GM23338 (cell line): ENCODE results near the gene HDHD5. TPM values are rescaled to one million over a fixed set of nuclear protein-coding genes. Genes with fewer than 3 reads are reported as not detected.

Experiments
- EZH2 ChIP-seq: fragments of 200-600 bp; sonication (generic); IDR thresholded peaks from one replicate; pipeline ENCODE4 v1.8.0; 2017; ENCODE audit warnings: antibody characterized with exemption, mild to moderate bottlenecking, low read depth; ENCODE audit not compliant: unreplicated experiment
- EZH2phosphoT487 ChIP-seq: fragments of 200-600 bp; sonication (generic); IDR thresholded peaks from one replicate; pipeline ENCODE4 v1.8.1; 2018; ENCODE audit warnings: antibody characterized with exemption; ENCODE audit not compliant: unreplicated experiment
- POLR2AphosphoS5 ChIP-seq: IDR thresholded peaks from 2 replicates; pipeline ENCODE4 v1.6.1; 2016; ENCODE audit warnings: antibody characterized with exemption, low read depth
- STAT1 ChIP-seq: IDR thresholded peaks from one replicate; pipeline ENCODE4 v1.6.1; 2016; ENCODE audit warnings: antibody characterized with exemption; ENCODE audit not compliant: unreplicated experiment
- ZNF331 ChIP-seq: fragments of 250-450 bp; sonication (Bioruptor Pico); IDR thresholded peaks from 2 replicates; pipeline ENCODE4 v1.5.0; 2020; ENCODE audit warnings: low read depth, mild to moderate bottlenecking, moderate library complexity
- polyA plus RNA-seq: library from polyadenylated mRNA; unstranded; fragments of >200 nt; fragmentation: Nextera tagmentation; extraction: Ambion mirVana; gene quantifications from 2 replicates; pipeline ENCODE4 v1.2.1, GENCODE V29; 2016
- total RNA-seq: library from RNA; depleted of rRNA; stranded (reverse); fragments of >200 nt; shearing (Covaris generic); gene quantifications from 2 replicates; pipeline ENCODE4 v1.2.3, GENCODE V29; 2014
- TF ChIP-seq, protein P1 (sequence below): fragments of 250-450 bp; sonication (Bioruptor Pico); IDR thresholded peaks from 2 replicates; pipeline ENCODE4 v1.5.0; 2020; ENCODE audit warnings: mild to moderate bottlenecking, moderate library complexity
- TF ChIP-seq, protein P2 (sequence below): IDR thresholded peaks from one replicate; pipeline ENCODE4 v1.6.1; 2018; ENCODE audit warnings: antibody characterized with exemption; ENCODE audit not compliant: unreplicated experiment
- TF ChIP-seq, protein P3 (sequence below): IDR thresholded peaks from 2 replicates; pipeline ENCODE4 v1.6.1; 2016; ENCODE audit warnings: antibody characterized with exemption

The HDHD5 gene
- total and polyA plus RNA-seq, 2 experiments from 2014 or later, result 70.0 to 116 TPM

DNA sequence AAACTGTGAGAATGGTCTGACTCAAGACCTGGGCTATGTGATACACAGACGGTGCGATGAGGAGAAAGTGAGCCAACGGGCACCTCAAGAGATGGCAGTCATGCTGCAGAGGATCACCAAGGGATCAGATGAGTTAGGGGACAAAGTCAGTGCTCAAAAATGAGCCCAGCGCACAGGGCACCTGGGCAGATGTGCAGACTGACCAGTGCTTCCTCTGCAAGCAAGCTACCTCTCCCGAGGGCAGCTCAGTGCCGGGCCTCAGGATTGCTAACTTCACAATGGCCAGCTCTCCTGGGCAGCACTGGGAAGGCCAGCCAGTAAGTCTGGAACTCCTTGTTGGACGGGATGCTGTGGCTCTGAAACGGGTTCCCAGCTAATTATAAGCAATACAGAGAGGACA lies 15.3 kb downstream of the HDHD5 start (continued):
- TF ChIP-seq, protein P1, sequence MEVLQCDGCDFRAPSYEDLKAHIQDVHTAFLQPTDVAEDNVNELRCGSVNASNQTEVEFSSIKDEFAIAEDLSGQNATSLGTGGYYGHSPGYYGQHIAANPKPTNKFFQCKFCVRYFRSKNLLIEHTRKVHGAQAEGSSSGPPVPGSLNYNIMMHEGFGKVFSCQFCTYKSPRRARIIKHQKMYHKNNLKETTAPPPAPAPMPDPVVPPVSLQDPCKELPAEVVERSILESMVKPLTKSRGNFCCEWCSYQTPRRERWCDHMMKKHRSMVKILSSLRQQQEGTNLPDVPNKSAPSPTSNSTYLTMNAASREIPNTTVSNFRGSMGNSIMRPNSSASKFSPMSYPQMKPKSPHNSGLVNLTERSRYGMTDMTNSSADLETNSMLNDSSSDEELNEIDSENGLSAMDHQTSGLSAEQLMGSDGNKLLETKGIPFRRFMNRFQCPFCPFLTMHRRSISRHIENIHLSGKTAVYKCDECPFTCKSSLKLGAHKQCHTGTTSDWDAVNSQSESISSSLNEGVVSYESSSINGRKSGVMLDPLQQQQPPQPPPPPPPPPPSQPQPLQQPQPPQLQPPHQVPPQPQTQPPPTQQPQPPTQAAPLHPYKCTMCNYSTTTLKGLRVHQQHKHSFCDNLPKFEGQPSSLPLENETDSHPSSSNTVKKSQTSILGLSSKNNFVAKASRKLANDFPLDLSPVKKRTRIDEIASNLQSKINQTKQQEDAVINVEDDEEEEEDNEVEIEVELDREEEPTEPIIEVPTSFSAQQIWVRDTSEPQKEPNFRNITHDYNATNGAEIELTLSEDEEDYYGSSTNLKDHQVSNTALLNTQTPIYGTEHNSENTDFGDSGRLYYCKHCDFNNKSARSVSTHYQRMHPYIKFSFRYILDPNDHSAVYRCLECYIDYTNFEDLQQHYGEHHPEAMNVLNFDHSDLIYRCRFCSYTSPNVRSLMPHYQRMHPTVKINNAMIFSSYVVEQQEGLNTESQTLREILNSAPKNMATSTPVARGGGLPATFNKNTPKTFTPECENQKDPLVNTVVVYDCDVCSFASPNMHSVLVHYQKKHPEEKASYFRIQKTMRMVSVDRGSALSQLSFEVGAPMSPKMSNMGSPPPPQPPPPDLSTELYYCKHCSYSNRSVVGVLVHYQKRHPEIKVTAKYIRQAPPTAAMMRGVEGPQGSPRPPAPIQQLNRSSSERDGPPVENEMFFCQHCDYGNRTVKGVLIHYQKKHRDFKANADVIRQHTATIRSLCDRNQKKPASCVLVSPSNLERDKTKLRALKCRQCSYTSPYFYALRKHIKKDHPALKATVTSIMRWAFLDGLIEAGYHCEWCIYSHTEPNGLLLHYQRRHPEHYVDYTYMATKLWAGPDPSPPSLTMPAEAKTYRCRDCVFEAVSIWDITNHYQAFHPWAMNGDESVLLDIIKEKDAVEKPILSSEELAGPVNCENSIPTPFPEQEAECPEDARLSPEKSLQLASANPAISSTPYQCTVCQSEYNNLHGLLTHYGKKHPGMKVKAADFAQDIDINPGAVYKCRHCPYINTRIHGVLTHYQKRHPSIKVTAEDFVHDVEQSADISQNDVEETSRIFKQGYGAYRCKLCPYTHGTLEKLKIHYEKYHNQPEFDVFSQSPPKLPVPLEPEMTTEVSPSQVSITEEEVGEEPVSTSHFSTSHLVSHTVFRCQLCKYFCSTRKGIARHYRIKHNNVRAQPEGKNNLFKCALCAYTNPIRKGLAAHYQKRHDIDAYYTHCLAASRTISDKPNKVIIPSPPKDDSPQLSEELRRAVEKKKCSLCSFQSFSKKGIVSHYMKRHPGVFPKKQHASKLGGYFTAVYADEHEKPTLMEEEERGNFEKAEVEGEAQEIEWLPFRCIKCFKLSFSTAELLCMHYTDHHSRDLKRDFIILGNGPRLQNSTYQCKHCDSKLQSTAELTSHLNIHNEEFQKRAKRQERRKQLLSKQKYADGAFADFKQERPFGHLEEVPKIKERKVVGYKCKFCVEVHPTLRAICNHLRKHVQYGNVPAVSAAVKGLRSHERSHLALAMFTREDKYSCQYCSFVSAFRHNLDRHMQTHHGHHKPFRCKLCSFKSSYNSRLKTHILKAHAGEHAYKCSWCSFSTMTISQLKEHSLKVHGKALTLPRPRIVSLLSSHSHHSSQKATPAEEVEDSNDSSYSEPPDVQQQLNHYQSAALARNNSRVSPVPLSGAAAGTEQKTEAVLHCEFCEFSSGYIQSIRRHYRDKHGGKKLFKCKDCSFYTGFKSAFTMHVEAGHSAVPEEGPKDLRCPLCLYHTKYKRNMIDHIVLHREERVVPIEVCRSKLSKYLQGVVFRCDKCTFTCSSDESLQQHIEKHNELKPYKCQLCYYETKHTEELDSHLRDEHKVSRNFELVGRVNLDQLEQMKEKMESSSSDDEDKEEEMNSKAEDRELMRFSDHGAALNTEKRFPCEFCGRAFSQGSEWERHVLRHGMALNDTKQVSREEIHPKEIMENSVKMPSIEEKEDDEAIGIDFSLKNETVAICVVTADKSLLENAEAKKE, result no peak
- TF ChIP-seq POLR2AphosphoS5 (no peak), ZNF331 (no peak), EZH2 (no peak), STAT1 (no peak), EZH2phosphoT487 (no peak)
- TF ChIP-seq, protein P2, sequence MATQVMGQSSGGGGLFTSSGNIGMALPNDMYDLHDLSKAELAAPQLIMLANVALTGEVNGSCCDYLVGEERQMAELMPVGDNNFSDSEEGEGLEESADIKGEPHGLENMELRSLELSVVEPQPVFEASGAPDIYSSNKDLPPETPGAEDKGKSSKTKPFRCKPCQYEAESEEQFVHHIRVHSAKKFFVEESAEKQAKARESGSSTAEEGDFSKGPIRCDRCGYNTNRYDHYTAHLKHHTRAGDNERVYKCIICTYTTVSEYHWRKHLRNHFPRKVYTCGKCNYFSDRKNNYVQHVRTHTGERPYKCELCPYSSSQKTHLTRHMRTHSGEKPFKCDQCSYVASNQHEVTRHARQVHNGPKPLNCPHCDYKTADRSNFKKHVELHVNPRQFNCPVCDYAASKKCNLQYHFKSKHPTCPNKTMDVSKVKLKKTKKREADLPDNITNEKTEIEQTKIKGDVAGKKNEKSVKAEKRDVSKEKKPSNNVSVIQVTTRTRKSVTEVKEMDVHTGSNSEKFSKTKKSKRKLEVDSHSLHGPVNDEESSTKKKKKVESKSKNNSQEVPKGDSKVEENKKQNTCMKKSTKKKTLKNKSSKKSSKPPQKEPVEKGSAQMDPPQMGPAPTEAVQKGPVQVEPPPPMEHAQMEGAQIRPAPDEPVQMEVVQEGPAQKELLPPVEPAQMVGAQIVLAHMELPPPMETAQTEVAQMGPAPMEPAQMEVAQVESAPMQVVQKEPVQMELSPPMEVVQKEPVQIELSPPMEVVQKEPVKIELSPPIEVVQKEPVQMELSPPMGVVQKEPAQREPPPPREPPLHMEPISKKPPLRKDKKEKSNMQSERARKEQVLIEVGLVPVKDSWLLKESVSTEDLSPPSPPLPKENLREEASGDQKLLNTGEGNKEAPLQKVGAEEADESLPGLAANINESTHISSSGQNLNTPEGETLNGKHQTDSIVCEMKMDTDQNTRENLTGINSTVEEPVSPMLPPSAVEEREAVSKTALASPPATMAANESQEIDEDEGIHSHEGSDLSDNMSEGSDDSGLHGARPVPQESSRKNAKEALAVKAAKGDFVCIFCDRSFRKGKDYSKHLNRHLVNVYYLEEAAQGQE, result no peak
- TF ChIP-seq, protein P3, sequence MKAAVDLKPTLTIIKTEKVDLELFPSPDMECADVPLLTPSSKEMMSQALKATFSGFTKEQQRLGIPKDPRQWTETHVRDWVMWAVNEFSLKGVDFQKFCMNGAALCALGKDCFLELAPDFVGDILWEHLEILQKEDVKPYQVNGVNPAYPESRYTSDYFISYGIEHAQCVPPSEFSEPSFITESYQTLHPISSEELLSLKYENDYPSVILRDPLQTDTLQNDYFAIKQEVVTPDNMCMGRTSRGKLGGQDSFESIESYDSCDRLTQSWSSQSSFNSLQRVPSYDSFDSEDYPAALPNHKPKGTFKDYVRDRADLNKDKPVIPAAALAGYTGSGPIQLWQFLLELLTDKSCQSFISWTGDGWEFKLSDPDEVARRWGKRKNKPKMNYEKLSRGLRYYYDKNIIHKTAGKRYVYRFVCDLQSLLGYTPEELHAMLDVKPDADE, result no peak
